Activated T-cell treated with anti-CD3 and anti-CD28 coated beads for 24 hours (primary cell): ENCODE data around the gene SHB.

ENCODE experiments used
- DNase-seq: peaks from one replicate; pipeline ENCODE4 v3.0.0-alpha.2; 2020; ENCODE audit warnings: low read depth

The SHB gene

DNA sequence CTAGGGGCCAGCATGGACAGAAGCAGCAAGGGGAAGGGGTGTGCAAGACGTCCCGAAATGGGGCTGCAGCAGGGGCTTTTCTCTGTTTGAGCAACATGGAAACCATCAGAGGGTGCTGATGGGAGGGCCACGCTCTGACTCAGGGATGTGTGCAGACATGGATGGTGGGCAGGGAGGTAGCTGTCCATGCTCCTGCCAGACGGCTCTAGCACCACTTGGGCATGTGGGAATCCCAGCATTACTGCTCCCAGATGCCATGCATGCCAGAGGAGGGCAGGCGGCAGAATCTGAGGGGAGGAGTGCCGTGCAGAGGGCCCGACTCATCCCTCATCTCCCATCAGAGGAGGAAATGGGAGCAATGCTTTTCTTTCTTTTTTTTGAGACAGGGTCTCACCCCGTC, 119.5 kb downstream of the SHB start:
- no peak for DNase-seq

- no peak for DNase-seq
Measured at GRCh38 chr9:37948417-37948980, 120.5 kb downstream of the SHB start.

DNA sequence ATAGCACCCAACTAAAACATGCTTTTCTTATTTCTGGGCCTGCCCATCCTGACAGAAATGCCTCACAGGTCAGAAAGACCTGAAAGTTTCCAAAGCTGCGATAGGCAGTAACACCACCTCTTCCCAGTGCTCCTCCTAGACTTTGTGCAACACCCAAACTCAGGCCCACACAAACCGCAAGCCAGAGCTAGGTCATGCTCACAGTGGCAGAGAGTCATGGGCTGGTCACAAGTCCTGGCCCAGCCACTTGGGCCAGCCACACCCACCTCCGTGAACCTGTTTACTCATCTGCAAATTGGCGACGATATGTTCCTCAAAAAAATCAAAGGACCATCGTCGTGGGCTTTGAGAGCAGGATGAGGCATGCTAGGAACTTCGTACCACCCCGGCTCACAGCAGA, 121.0 kb downstream of the SHB start:
- no peak for DNase-seq

GRCh38 chr9:37947471-37947870, 121.6 kb downstream of the SHB start:
- DNase-seq: no peak

DNA sequence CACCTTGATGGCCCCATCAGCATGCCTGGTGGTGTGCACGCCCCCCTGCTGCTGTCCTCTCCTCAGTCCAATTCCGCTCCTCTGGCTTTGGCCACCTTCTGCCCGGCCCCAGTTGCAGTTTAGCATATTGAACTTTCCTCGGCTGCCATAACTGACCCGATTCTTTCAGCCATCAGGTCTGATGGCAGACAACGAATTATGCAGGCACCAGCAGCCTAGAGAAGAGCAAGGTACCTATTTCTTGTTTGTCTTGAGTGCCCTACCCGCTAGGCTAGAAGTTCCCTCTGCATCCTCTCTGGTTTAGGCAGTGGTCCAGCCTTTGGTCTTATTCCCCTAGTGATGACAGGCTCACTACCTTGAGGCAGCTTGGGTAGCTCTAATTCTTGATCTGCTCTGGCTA, 122.1 kb downstream of the SHB start:
- no peak for DNase-seq

- no peak for DNase-seq
Measured at GRCh38 chr9:37946041-37946440, 123.0 kb downstream of the SHB start.

GRCh38 chr9:37944671-37945481, 124.2 kb downstream of the SHB start:
- no peak for DNase-seq

DNA sequence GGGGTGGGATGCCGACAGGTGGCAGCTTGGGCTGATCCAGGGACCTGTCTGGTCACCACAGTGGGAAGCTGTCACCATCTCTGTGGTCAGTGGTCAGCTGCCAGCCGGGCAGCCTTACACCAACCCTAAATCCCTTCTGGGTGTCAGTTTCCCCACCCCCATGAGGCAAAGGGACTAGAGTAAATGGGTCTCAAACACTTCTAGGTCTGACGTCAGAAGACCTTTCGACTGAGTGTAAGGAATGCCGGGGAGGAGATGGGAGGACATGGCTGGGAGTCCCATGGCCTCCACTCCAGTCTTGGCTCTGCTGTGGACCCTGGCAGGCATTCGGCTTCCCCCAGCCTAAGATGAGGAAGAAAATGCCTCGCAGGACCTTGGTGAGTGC, 124.8 kb downstream of the SHB start:
- DNase-seq: no peak

DNA sequence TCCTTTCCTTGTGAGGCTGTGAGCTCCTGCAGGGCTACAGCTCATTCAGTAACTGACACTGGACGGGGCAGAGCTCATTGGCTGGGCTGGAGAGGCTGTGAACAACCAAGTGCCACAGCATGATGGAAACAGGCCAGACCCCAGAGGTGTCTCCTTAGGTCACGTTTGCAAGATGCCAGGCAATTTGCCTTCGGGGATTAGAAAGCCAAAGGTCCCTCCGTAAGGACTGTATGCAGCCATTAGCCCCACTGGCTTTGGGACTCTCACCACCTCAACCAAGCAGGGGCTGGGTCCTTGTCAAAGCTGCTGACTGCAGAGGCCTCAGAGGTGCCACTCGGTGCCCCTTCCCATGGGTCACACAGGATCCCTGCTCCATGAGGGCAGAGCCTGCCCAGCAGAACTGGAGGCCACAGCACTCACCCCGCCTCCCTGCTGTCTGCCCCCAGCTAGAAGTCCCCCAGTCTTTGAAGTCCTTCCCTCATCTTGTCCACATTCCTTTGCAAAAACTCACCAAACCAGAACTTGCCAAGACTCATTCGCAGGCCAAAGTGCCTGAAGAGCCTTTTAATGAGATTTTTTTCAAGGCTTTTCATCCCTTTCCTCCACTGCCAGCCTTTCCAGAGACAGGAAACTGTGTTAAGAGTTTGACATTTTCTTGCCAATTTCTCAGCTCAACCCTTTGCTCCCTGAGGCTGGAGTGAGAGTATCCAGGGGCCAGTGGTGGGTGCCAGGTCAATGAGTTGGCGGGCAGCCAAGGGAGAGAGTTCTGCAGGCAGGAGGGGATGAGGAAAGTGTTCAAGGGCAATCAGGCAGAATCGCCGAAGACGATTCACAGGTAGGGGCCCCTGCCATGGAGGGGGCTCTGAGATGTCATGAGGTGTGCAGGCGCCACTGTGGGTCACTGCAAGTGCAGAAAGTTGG, 125.4 kb downstream of the SHB start:
- DNase-seq: no peak

- DNase-seq: no peak
Measured at GRCh38 chr9:37942621-37943344, 126.2 kb downstream of the SHB start.

DNA sequence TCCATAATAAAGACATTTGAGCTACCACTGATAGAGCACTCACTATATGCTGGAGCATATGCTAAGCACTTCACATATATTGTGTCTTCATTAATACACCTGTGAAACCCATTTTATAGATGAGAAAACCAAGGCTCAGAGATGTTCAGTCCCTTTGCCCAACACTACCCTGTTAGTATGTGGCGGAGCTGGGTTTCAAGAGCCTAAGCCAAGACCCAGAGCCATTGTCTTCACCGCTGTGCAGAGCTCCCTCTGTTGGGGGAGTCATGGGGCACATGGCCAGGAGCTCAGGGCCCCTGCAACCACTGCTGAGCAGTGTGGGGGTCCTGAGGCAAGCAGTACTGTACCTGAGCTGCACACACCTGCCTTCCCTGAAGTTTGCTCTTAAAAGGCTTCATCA, 127.8 kb downstream of the SHB start:
- no peak for DNase-seq

DNA sequence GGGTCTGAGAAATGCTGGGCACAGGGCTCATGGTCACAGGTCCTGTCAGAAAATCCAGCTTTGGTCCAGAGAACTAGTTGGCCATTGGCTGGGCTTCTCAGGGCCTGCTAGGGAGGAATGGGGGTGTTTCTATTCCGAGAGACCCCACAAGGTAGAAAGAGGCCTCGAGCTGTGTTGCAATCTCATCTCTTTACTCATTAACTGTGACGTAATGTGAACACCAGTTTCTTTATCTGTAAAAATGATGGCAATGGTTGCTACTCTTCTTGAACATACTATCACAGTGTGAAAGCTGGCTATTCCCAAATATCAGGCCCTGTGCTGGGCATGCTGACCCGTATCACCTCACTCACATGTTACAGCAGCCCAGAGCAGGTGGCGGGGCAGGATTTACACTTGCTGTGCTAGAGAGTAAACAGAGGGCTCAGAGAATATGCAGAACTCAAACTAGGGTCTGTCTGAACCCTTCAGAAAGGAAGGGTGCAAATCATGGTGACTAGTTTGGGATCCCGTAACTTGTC, 129.4 kb downstream of the SHB start:
- DNase-seq: no peak

DNA sequence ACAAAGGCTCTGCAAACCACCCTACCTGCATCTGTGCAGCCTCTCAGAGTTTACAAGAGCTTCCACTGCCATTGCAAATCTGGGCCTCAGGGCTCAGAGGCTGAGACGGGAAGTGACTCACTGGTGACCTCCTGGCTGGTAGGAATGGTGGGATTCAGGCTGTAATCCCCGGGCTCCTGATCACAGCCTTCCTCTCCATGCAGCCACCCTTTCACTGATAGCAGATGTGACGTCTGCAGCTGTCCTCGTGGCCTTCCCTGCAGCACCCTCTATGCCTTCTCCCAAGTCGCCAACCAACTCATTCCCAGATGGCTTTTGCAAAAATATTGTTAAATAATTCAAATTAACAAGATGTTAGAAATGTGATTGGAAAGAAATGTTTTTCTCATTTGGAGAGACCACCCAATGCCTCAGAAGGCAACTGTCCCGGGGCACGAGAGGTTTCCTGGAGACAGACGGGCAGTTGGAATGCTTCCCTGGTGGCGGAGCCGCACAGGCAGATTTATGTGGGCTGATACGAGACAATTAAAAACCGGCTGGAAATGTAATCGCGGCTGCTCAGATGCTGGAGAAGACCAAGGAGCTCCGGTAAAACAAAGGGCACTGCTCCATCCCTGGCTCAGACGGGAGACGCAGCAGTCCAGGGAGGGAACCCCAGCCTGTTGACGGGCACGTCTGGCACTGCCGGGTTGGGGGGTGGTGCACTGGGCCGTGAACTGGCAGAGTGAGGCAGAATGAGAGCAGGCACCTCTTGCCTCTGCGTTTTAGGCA, 130.7 kb downstream of the SHB start:
- no peak for DNase-seq

- DNase-seq: no peak
Measured at GRCh38 chr9:37937366-37937765, 131.7 kb downstream of the SHB start.

DNA sequence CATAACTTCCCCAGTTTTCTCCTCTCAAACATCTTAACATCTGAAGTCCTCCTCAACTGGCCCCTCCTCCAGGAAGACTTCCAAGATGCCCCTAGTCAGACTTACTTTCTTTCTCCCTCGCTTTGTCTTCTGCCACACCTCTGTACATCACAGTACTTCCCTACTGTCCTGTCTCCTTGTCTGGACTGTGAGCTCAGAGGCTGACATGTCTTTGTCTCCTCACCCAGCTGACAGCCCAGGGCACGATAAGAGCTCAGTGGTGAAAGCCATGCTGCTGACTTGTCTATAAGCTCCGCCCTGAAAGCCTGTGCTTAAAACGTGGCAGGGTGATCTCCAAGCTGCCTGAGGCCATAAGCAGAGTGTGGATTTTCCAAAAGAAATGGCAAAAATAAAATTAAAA, 132.1 kb downstream of the SHB start:
- DNase-seq: no peak

GRCh38 chr9:37936376-37936775, 132.7 kb downstream of the SHB start:
- DNase-seq: no peak

DNA sequence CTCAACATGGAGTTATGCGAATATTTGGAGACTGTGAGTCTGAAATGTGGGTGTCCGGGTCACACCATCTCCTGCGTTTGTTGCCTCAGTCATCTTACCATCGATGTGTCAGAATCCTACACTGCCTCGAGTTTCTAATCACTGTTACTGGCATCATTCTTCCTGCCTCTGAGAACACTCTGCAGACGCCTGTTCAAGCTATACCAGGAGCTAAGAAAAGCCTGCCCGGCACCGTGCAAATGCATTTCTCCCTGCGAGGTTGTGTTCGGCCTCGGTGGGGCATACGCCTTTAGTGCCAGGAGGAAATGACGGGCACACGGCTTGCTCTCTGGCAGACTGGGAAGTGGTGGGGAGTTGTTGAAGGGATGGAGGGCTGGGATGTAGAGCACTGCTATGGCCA, 133.9 kb downstream of the SHB start:
- no peak for DNase-seq

GRCh38 chr9:37931592-37931991, 137.4 kb downstream of the SHB start:
- DNase-seq: no peak

GRCh38 chr9:37929441-37929895, 139.6 kb downstream of the SHB start:
- DNase-seq: no peak

DNA sequence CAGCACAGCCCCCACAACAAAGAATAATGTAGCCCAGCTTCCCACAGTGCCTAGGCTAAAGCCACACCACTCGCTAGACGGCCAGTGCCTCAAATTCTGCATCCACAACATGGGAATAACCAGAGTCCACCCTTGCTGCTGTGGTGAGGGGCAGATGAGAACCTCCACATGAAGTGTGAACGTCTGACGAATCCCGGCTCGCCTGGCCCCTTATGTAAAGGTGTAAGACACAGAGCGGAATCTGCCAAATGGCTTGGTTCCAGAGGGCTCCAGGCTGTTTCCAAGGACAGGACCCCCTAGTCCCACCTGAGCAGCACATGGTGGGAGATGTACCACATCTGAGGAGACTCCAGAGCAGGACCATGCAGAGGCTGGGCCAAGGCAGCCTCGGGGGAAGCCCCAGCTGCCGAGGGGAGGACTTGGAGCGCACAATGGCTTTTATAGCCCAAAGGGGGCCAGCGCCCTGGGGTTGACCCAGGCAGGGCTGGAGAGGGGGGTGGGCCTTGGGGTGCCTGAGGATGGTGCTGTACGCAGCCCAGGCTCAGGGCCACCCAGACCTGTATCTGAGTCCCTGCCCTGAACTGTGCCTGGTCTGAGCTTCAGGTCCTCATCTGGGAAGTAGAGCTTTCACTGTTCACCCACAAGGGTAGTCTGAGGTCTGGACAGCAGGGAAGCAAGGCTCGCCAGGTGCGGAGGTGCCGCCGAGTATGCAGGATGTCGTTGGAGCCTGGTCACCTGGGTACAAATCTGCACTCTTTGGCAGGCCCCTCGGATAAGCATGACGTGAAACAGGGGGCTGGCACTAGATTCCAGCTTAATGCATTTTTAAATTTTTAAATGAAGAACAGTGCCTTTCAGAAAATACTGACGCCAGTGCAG, 140.2 kb downstream of the SHB start:
- no peak for DNase-seq
